ENCODE measurements around the gene JPH3. TPM values are rescaled to one million over a fixed set of nuclear protein-coding genes. Genes with fewer than 3 reads are reported as not detected.
"Not testable (repeated sequence)": the region's sequence is repeated elsewhere in the genome, so short reads cannot be mapped to it uniquely, and the experiment has no call there.

Gene JPH3
- total RNA-seq, 6 experiments from 2014 or later, result 0.07 to 0.12 TPM; not detected in 4

DNA sequence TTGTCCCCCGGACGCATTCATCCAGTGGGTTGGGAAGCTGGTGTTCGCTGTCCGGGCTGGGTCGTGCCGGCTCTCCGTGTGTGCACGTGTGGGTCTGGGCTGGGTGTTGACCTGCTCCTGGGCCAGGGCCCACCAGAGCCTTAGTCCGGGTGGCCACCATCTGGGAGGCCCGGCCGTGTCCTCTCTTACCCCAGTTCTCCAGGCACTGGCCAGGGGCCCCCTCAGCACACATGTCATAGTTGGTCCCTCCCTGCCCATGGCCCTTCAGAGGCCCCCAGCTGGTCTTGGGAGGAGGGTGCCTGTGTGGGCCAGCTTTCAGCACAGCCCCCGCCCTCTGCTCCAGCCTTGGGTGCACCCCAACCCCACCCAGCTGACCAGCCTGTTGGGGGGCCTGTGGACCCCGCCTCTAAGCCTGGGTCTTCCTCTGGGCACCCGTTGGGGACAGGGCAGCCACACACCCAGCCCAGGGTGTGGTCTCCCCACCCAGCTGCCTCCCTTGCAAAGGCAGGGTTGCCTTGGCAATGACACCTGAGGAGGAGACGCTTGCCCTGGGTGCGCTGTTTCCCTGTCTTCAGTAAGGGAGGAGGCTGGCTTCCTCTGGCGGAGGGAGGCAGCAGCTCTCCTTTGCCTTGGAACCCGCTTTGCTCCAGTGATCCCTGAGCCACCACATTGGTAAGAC lies 77.4 kb downstream of the JPH3 start:
- Histone ChIP-seq H3K27ac (no peak overlapping the region), H3K36me3 (no peaks in the 10 kb centered on the region), H3K4me1 (no peaks in the 10 kb centered on the region), H3K4me3 (no peak overlapping the region), H3K27me3 (no peaks in the 10 kb centered on the region), H3K9me3 (no peaks in the 10 kb centered on the region)
- no peak for DNase-seq
- no peak for TF ChIP-seq POLR2A (IDR thresholded peaks at IDR 0.05)
- TF ChIP-seq, protein P1, sequence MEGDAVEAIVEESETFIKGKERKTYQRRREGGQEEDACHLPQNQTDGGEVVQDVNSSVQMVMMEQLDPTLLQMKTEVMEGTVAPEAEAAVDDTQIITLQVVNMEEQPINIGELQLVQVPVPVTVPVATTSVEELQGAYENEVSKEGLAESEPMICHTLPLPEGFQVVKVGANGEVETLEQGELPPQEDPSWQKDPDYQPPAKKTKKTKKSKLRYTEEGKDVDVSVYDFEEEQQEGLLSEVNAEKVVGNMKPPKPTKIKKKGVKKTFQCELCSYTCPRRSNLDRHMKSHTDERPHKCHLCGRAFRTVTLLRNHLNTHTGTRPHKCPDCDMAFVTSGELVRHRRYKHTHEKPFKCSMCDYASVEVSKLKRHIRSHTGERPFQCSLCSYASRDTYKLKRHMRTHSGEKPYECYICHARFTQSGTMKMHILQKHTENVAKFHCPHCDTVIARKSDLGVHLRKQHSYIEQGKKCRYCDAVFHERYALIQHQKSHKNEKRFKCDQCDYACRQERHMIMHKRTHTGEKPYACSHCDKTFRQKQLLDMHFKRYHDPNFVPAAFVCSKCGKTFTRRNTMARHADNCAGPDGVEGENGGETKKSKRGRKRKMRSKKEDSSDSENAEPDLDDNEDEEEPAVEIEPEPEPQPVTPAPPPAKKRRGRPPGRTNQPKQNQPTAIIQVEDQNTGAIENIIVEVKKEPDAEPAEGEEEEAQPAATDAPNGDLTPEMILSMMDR (IDR thresholded peaks at IDR 0.05), result no peak
- 77% methylated on average over 4 of the region's 18 CpGs for WGBS (ENCODE audit: insufficient coverage, low coverage, low lambda C conversion rate, missing lambda C conversion rate)
- peak in 2 of 4 donors; percentile 9 to 11 for ATAC-seq
- intact Hi-C loops (cut with DNase I), result no loop called here

DNA sequence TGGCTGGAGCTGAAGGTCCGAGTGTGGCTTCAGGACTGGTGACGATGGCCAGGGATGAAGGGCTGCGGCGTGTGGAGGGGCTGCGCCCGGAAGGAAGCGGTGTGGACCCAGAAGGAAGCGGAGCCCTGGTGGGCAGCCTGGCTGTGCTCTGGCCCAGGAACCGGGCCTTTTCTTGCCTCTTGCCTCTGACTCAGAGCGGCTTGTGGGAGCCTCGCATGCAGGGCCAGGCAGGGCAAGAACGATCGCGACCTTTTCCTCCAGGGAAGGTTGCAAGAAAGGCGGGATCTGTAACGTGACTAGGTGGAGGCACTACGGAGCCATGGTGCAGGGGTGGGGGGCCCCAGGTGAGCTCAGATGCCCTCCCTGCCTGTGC lies 78.0 kb downstream of the JPH3 start:
- no peaks in the 10 kb centered on the region for H3K27me3 ChIP-seq
- ATAC-seq (no peak), DNase-seq (no peak)
- no peaks in the 10 kb centered on the region for H3K36me3 ChIP-seq
- TF ChIP-seq, protein P1 (IDR thresholded peaks at IDR 0.05), result no peak
- TF ChIP-seq POLR2A (IDR thresholded peaks at IDR 0.05), result no peak
- WGBS (ENCODE audit: insufficient coverage, low coverage, low lambda C conversion rate, missing lambda C conversion rate), result 68% methylated on average over 3 of the region's 17 CpGs
- no peaks in the 10 kb centered on the region for H3K4me1 ChIP-seq
- no peaks in the 10 kb centered on the region for H3K9me3 ChIP-seq
- H3K27ac ChIP-seq, result no peak overlapping the region
- intact Hi-C loops (cut with DNase I), result no loop called here
- no peak overlapping the region for H3K4me3 ChIP-seq

DNA sequence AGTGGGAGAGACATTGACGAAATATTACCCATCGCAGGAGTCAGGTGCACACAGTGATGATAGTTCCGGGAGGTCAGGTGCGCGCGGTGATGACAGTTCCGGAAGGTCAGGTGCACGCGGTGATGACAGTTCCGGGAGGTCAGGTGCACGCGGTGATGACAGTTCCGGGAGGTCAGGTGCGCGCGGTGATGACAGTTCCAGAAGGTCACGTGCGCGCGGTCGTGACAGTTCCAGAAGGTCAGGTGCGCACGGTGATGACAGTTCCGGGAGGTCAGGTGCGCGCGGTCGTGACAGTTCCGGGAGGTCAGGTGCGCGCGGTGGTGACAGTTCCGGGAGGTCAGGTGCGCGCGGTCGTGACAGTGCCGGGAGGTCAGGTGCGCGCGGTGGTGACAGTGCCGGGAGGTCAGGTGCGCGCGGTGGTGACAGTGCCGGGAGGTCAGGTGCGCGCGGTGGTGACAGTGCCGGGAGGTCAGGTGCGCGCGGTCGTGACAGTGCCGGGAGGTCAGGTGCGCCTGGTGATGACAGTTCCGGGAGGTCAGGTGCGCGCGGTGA lies 78.8 kb downstream of the JPH3 start:
- H3K27ac ChIP-seq; DNase-seq; H3K9me3 ChIP-seq; H3K36me3 ChIP-seq; H3K4me3 ChIP-seq; H3K27me3 ChIP-seq; intact Hi-C loops (cut with DNase I); H3K4me1 ChIP-seq; ATAC-seq: not testable (repeated sequence)
- 93% methylated on average over 45 of the region's 60 CpGs for WGBS (ENCODE audit: insufficient coverage, low coverage, low lambda C conversion rate, missing lambda C conversion rate)

DNA sequence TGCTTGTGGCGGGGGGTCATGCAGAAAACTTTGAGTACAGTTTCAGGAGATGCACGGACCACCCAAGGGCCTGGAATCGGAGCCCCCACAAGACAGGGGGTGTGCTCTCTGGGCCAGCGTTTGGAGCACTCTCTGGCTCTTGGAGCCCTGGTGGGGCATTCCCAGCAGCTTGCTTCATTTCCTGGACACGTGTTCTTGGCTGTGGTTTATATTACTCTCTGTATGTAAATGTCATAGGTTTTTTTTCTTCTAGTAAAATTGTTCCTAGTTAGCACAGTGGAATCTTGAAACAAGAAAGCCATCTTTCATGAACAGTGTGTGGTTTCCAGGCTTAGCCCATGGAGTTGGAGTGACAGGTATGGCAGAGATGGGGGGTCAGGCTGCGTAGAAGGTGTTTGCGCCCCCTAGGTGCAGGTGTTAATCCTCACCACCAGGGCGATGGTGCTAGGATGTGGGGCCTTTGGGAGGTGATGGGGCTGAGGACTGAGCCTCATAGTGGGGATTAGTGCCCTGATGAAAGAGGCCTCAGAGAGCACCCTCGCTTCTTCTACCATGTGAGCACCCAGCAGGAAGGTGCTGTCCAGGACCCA lies 79.8 kb downstream of the JPH3 start:
- 21% methylated on average over 6 of the region's 9 CpGs for WGBS (ENCODE audit: insufficient coverage, low coverage, low lambda C conversion rate, missing lambda C conversion rate)
- intact Hi-C loops (cut with DNase I), result no loop called here
- Histone ChIP-seq H3K27ac (no peak overlapping the region), H3K36me3 (no peaks in the 10 kb centered on the region), H3K4me1 (no peaks in the 10 kb centered on the region), H3K4me3 (no peak overlapping the region), H3K27me3 (no peaks in the 10 kb centered on the region), H3K9me3 (no peaks in the 10 kb centered on the region)
- TF ChIP-seq, protein P1 (IDR thresholded peaks at IDR 0.05), result no peak
- TF ChIP-seq POLR2A (IDR thresholded peaks at IDR 0.05), result no peak
- no peak for ATAC-seq
- DNase-seq, result no peak

DNA sequence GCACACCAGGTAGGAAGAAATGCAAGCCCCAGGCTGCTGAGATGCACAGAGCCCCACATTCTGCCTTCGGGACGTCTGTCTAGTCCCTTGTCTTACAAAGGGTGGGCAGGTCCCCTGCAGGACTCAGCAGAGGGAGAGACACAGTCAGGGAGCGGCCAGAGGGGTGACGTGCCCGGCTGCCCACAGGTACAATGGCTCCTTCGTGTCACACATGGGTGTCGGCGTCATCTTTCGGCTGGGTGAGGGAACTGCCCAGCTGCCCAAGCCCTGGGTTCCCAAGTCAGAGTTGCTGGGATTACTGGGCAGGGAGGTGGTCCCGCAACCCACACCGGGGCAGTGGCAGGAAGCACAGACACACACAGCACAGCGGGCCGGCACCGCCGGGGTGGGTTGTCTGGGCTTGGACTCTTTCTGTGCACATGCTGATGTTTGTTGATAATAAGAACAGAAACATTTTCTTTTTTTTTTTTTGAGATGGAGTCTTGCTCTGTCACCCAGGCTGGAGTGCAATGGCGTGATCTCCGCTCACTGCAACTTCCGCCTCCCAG lies 80.6 kb downstream of the JPH3 start:
- TF ChIP-seq, protein P1 (IDR thresholded peaks at IDR 0.05), result no peak
- TF ChIP-seq POLR2A (IDR thresholded peaks at IDR 0.05), result no peak
- intact Hi-C loops (cut with DNase I), result no loop called here
- DNase-seq (no peak), ATAC-seq (no peak)
- H3K4me3 ChIP-seq, result no peak overlapping the region
- H3K4me1 ChIP-seq, result no peaks in the 10 kb centered on the region
- H3K9me3 ChIP-seq, result no peaks in the 10 kb centered on the region
- no peaks in the 10 kb centered on the region for H3K27me3 ChIP-seq
- no peak overlapping the region for H3K27ac ChIP-seq
- WGBS (ENCODE audit: insufficient coverage, low coverage, low lambda C conversion rate, missing lambda C conversion rate), result 57% methylated on average over 9 of the region's 18 CpGs
- H3K36me3 ChIP-seq, result no peaks in the 10 kb centered on the region
